OCI-LY7 (cell line): Measurements from ENCODE around the gene CCR7. TPM values are rescaled to one million over a fixed set of nuclear protein-coding genes. Genes with fewer than 3 reads are reported as not detected.
"Not testable (repeated sequence)": the region's sequence is repeated elsewhere in the genome, so short reads cannot be mapped to it uniquely, and the experiment has no call there.

Source experiments
- BruUV-seq: library from RNA; stranded (reverse); fragments of 400-500 nt; replicated peaks from 2 replicates; lab custom pipeline; 2021; lab: Mats Ljungman, UMichigan
- CTCF ChIA-PET: fragments of 300-600 bp; sonication (Branson Sonifier 250); formaldehyde crosslinking; loops from one replicate; lab custom pipeline; 2022; ENCODE audit warnings: antibody characterized with exemption; ENCODE audit not compliant: unreplicated experiment; lab: Charles Lee
- POLR2A ChIA-PET: fragments of 300-600 bp; sonication (Branson Sonifier 250); formaldehyde crosslinking; loops from one replicate; lab custom pipeline; 2022; ENCODE audit warnings: antibody characterized with exemption; lab: Charles Lee
- DNase-seq: peaks from one replicate; pipeline ENCODE4 v3.0.0-alpha.2; 2015; ENCODE audit warnings: low spot score
- H2AFZ ChIP-seq: fragments of 200-600 bp; sonication (generic), shearing (Covaris generic); 2 replicates; pipeline ENCODE4 v1.6.1; 2014; ENCODE audit warnings: mild to moderate bottlenecking, antibody characterized with exemption, low read length, moderate library complexity
- H3K27ac ChIP-seq: fragments of 200-600 bp; sonication (generic); 2 replicates; pipeline ENCODE4 v1.5.1; 2014; ENCODE audit warnings: mixed run types, low read depth, mild to moderate bottlenecking, moderate library complexity, low read length, inconsistent platforms; ENCODE audit not compliant: poor library complexity, severe bottlenecking
- H3K36me3 ChIP-seq: fragments of 200-600 bp; sonication (generic); 2 replicates; pipeline ENCODE4 v1.6.1; 2014; ENCODE audit warnings: mild to moderate bottlenecking, antibody characterized with exemption, low read length, moderate library complexity, mixed read lengths; ENCODE audit not compliant: insufficient read depth
- H3K4me1 ChIP-seq: fragments of 200-600 bp; sonication (generic); 2 replicates; pipeline ENCODE4 v1.5.1; 2014; ENCODE audit warnings: mild to moderate bottlenecking, low read length; ENCODE audit not compliant: insufficient read depth, poor library complexity, severe bottlenecking
- H3K4me2 ChIP-seq: fragments of 200-600 bp; sonication (generic); 2 replicates; pipeline ENCODE4 v1.6.1; 2014; ENCODE audit warnings: mild to moderate bottlenecking, low read length
- H3K4me3 ChIP-seq: fragments of 200-600 bp; sonication (generic); 2 replicates; pipeline ENCODE4 v1.5.1; 2014; ENCODE audit warnings: mild to moderate bottlenecking, low read depth, low read length; ENCODE audit not compliant: poor library complexity, severe bottlenecking
- H3K79me2 ChIP-seq: fragments of 200-600 bp; sonication (generic); 2 replicates; pipeline ENCODE4 v1.6.1; 2016; ENCODE audit warnings: low read depth, mild to moderate bottlenecking, low read length, moderate library complexity, mixed read lengths; ENCODE audit not compliant: insufficient read depth
- H3K9me2 ChIP-seq: fragments of 200-600 bp; sonication (generic); 2 replicates; pipeline ENCODE4 v1.6.1; 2016; ENCODE audit warnings: mild to moderate bottlenecking, low read length, mixed read lengths; ENCODE audit not compliant: insufficient read depth
- H3K9me3 ChIP-seq: fragments of 200-600 bp; sonication (generic); 2 replicates; pipeline ENCODE4 v1.6.1; 2014; ENCODE audit warnings: mild to moderate bottlenecking, mixed run types, low read length, mixed read lengths
- H4K20me1 ChIP-seq: fragments of 200-600 bp; sonication (generic); 2 replicates; pipeline ENCODE4 v1.6.1; 2014; ENCODE audit warnings: mild to moderate bottlenecking, antibody characterized with exemption, low read length, moderate library complexity, mixed read lengths; ENCODE audit not compliant: insufficient read depth
- EZH2phosphoT487 ChIP-seq: fragments of 200-600 bp; sonication (generic); IDR thresholded peaks from 2 replicates; pipeline ENCODE4 v1.6.1; 2018; ENCODE audit warnings: low read depth, borderline replicate concordance, mild to moderate bottlenecking, mixed run types, antibody characterized with exemption, low read length, moderate library complexity, mixed read lengths
- intact Hi-C: fragments of 100-400 bp; cut with micrococcal nuclease; formaldehyde crosslinking; loops from one replicate; pipeline ENCODE4 v1.10.0; 2022; ENCODE audit not compliant: unreplicated experiment
- total RNA-seq, 2 experiments: library from RNA; depleted of rRNA in 1 of 2; stranded (reverse); fragments of >200 nt in 1 of 2; shearing (Covaris generic) in 1 of 2; gene quantifications; 2 replicates each; pipeline ENCODE4 v1.2.3, GENCODE V29; 2014 to 2022
- TF ChIP-seq, protein P1 (sequence below): fragments of 200-600 bp; sonication (generic); conservative IDR thresholded peaks from 2 replicates; pipeline ENCODE4 v1.5.1; 2014; ENCODE audit warnings: mild to moderate bottlenecking, antibody characterized with exemption, low read length, moderate library complexity, mixed read lengths

Gene CCR7
- total RNA-seq, 2 experiments from 2014 or later: 0.48 to 2.3 TPM

GRCh38 chr17:40547785-40548478 is 17.3 kb downstream of the CCR7 start:
- Histone ChIP-seq H3K36me3 (no peaks in the 10 kb centered on the region), H3K9me2 (no peaks in the 10 kb centered on the region), H3K4me3 (peak overlapping the region; percentile 8), H3K4me1 (peaks cover 32% of the 10 kb centered on the region), H4K20me1 (no peaks in the 10 kb centered on the region), H3K4me2 (peak overlapping the region; percentile 60), H3K27ac (peak overlapping the region; percentile 62), H3K79me2 (no peaks in the 10 kb centered on the region), H3K9me3 (no peaks in the 10 kb centered on the region), H2AFZ (peak overlapping the region; percentile 86)
- no TSS peak for BruUV-seq
- ChIA-PET CTCF (interaction anchor here (1.0 to 1.5 kb wide), 3 partner anchors 12 to 131 kb away, joined by 3 to 10 read pairs (median 4); no protein-coding TSS in a partner anchor), POLR2A (interaction anchor here (0.8 to 1.5 kb wide), 6 partner anchors 11 to 130 kb away, joined by 3 to 4 read pairs (median 3); partner anchors contain the start of gene TOP2A)
- no peak for DNase-seq
- intact Hi-C loops: no loop called here
- TF ChIP-seq, protein P1, sequence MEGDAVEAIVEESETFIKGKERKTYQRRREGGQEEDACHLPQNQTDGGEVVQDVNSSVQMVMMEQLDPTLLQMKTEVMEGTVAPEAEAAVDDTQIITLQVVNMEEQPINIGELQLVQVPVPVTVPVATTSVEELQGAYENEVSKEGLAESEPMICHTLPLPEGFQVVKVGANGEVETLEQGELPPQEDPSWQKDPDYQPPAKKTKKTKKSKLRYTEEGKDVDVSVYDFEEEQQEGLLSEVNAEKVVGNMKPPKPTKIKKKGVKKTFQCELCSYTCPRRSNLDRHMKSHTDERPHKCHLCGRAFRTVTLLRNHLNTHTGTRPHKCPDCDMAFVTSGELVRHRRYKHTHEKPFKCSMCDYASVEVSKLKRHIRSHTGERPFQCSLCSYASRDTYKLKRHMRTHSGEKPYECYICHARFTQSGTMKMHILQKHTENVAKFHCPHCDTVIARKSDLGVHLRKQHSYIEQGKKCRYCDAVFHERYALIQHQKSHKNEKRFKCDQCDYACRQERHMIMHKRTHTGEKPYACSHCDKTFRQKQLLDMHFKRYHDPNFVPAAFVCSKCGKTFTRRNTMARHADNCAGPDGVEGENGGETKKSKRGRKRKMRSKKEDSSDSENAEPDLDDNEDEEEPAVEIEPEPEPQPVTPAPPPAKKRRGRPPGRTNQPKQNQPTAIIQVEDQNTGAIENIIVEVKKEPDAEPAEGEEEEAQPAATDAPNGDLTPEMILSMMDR: no peak
- TF ChIP-seq EZH2phosphoT487: no peak

DNA sequence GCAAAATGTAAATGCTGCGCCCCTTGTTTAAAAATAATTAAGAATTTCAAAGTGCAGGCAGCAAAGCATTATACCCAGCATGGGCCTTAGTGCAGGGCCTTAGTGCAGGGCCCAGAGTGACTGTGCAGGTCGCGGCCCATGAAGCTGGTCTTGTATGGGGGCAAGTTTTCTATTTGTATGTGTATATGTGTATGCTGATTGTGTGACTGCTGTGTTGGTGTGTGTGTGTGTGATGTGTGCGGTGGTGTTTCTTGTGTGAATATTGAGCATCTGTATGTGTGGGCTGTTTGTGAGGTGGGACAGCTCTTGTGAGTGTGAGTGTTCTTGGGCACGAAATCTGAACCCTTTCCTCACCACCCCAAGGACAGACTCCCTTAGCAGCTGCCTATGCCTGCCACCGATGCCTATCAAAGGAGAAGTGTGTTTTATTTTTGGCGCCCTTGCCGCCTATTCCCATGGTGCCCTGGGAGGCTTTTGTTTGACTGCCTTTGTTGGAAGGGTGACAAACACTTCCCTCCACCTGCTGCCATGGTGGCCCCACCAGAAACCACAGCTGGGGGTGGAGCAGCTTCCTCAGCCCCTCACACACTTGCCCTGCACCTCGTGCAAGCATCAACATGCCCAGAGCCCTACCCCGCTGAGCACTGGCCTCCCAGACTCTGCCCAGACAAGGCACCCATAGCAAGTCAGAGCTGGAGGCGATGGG is 18.0 kb downstream of the CCR7 start:
- H2AFZ ChIP-seq: peak overlapping the region; percentile 86
- intact Hi-C loops: no loop called here
- no peaks in the 10 kb centered on the region for H3K9me3 ChIP-seq
- H3K36me3 ChIP-seq: no peaks in the 10 kb centered on the region
- peak; percentile 88 for DNase-seq
- no peaks in the 10 kb centered on the region for H3K79me2 ChIP-seq
- BruUV-seq: no TSS peak
- H3K4me1 ChIP-seq: peaks cover 39% of the 10 kb centered on the region
- H3K4me3 ChIP-seq: peak overlapping the region; percentile 8
- TF ChIP-seq, protein P1: no peak
- TF ChIP-seq EZH2phosphoT487: no peak
- H4K20me1 ChIP-seq: no peaks in the 10 kb centered on the region
- ChIA-PET CTCF (interaction anchor here (1.0 to 1.4 kb wide), 2 partner anchors 13 to 131 kb away, joined by 3 to 10 read pairs; no protein-coding TSS in a partner anchor), POLR2A (interaction anchor here (0.8 to 1.3 kb wide), 5 partner anchors 12 to 129 kb away, joined by 3 to 4 read pairs (median 3); partner anchors contain the start of gene TOP2A)
- H3K4me2 ChIP-seq: peak overlapping the region; percentile 60
- H3K27ac ChIP-seq: peak overlapping the region; percentile 62
- H3K9me2 ChIP-seq: no peaks in the 10 kb centered on the region

DNA sequence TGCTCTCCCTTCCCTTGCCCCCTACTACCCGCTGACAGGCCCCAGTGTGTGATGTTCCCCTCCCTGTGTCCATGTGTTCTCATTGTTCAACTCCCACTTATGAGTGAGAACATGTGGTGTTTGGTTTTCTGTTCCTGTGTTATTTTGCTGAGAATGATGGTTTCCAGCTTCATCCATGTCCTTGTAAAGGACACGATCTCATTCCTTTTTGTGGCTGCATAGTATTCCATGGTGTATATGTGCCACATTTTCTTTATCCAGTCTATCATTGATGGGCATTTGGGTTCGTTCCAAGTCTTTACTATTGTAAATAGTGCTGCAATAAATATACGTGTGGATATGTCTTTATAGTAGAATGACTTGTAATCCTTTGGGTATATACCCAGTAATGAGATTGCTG is 18.8 kb downstream of the CCR7 start:
- H3K4me3 ChIP-seq, CTCF ChIA-PET, H3K4me2 ChIP-seq, H3K9me3 ChIP-seq, BruUV-seq, H3K9me2 ChIP-seq, H3K79me2 ChIP-seq, intact Hi-C loops, H2AFZ ChIP-seq, H4K20me1 ChIP-seq, H3K36me3 ChIP-seq, H3K27ac ChIP-seq, DNase-seq, POLR2A ChIA-PET: not testable (repeated sequence)
- H3K4me1 ChIP-seq: peaks cover 43% of the 10 kb centered on the region
